DMS 273 (cell line): Measurements from ENCODE around the gene SIAH2.

Experiments used
- DNase-seq: peaks from one replicate; lab custom pipeline; 2025; ENCODE audit not compliant: unreplicated experiment; lab: John Stamatoyannopoulos, UW

Gene SIAH2

DNA sequence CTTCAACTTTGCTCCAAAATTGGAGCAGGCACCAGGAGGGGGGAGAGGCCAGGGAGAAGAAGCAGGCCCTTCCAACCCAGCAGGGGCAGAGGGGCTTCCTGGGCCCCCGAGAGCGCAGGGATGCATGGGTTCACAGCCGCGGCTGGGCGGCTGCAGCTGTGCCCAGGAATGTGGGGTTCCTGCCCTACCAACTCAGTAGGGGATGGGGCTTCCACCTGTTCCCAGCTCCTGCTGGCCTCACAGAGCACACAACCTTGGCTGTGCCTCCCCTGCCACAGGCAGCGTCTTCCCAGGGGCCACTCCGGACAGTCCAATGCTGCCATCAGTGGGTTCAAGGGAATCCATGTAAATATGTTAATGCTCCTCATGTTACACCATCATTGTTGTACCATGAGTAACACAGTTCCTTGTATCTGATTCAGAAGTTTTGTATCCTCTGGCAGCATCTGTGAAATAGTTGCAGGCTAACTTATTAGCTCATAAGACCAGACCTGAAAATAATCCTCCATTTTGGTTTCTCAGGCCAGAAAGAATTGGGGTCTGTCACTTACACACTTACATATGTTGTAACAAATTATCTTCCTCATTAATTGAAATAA lies 12.1 kb upstream of the SIAH2 start:
- DNase-seq, result no peak

DNA sequence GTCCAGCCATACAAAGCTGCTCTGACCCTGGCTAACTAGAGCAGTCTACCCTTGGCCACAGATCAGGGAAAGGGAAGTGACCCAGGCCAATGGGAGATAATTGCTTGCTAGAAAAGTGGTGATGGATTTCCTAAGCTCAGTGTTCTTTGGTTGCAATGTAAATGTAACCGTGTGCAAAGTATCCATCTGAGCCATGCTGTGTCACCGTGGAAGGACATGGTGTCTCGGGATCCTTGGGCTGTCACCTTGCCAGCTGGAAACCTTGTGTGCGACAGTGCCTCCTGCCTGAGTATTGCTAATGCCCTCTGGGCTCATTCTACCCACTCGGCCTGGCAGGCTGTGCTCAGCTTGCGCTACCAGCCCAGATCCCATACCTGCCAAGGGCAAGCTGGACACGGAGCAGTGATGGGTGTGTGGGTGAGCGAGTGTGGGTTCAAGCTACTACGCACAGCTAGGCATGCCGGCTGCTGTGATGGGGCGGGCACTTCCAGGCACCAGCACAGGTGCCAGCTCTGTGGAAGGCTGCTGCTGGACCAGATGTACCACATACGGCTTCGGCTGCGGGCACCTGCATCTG lies 10.7 kb upstream of the SIAH2 start:
- no peak for DNase-seq

DNA sequence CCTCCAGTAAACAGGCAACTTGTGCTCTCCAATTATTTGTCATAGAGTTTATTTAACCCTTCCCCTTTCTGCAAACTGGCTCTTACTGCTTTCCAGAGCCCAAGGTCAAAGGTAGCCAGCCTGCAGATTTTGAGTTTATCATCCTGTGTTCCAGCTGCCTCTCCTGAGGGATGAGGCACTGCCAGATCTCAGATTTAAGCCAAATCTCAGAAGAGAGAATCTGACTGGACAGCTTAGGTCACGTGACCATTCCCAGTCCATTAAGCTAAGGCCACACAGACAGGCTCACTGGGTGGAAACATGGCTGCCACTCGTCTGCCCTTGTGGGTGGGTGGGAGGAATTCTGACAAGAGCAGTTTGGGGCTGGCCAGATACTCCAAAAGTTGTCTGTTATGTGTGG lies 8.6 kb upstream of the SIAH2 start:
- peak; percentile 17 for DNase-seq

DNA sequence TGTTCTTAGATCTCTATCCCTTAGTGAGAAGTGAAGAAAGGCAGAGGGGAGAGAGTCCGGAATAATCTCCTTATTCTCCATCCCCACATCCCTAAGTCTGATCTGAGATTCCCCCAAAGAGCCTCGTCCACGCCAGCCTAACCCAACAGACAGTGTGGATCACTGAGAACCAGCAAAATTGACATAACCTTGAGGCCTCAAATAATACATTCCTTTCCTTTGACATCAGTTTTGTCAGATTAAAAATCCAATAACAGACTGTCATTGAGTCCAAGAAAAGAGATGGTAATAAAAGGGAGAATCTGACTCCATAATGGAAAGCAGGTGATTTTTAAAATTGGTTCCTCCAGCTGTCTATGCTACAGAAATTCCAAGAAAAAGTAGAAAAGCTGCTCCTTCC lies 7.7 kb upstream of the SIAH2 start:
- DNase-seq, result no peak

DNA sequence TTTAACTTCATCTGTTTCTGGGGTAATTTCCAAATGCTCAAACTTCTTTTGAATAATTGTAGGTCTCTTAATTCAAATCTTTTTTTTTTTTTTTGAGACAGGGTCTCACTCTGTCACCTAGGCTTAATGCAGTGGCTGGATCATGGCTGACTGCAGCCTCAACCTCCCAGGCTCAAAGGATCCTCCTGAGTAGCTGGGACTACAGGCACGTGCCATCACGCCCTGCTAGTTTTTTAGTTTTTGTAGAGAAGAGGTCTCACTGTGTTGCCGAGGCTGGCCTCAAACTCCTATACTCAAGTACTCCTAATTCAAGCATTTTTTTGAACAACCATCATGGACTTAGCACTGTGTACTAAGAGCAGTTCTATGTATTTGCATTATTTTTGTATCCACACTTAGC lies 3.8 kb upstream of the SIAH2 start:
- DNase-seq, result no peak

DNA sequence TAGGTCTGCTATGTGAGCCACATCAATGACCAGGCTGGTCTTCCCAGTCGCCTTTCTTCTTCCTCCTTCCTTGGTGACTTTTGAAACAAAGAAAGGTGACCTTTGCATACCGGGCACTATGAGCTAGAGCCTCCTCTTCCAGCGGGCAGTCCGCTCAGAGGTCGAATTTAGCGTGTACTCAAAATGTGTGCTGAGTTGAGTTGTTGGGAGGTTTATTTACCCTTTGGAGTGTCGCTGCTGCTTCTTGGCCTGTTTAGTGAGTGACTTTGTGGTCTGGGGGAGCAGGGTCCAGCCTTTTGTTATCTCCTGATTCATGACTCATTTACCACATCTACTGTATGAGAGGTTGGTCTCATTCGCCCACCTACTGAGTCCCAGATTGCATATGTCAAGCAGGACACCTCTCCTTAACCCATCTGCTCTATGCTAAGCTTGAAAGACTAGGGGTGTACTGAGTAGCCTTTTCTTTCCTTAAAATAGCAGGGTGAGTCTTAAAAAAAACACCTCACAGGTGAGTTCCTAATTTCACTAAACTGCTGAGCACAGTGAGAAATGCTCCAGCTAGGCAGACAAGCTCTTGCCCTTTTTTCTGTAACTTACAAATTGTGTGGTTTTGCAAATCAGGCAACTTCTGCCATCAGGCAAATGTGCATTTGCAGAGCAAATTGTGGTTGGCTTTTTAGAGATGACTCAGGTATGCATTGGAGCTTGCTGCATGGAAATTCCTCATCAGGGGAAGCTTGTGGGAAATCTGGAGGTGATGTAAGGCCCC lies 3.2 kb upstream of the SIAH2 start:
- DNase-seq, result no peak

DNA sequence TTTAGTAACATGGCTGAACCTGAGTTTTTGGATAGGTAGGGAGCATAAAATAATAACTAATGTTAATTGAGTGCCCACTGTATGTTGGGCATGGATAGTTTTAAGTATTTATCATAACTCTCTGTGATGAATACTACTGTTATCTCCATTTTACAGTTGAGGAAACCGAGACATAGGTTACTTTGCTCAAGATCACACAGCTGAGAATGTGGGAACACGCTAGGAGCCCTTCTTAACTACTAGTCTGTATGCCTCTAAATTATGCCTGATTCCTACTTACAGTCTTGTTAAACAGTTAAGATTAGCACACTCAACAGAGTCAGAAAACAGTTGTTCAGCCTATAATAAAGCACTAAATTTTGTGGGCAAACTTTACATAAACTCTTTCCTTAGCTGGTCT lies 2.0 kb upstream of the SIAH2 start:
- no peak for DNase-seq

DNA sequence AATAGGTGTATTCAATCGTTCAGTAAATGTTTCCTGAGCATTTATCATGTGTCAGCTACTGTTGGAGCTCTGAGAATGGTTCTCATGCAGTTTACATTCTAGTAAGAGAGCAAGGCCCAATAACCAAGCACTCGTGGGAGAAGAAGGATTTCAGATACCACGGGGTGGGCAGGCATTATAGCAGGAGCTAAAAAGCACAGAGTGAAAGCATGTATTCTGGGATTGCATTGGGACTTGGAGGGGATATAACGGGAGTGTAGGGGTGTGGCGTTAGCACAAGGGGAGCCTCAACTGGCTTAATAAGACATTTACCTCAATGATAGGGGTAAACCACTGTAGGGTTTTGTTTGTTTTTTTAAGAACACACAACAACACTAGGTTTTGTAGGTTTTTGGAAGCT lies 1.6 kb upstream of the SIAH2 start:
- peak; percentile 19 for DNase-seq

DNA sequence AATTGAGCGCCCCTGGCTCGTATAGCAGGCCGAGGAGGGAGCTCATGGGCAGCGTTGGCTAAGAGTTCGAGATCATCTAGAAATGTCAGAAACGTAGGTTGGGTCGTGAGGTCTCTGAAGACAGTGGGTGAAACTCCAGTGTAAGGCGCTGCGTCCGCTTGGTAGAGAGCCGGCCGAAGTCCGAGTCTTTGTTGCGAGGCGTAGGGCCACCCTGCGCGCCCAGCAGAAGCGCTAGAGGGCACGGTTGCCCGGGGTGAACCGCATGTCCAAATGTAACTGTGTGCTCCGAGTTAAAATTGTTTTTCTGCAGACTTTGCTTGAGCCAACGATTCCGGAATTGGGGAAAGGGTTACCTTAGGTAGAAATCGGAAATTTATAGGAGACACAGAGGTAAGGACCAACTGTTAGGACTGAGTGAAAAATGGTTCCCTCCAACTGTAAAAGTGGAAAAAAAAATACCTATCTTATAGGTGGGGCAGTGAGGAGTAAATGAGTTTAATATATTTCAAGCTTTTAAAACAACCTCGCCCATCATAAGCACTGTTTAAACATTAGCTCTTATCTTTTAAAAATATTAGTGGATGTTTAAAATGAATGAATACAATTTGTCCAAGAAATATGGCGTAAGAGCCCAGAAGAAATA lies 993 bp upstream of the SIAH2 start:
- DNase-seq, result peak; percentile 87

DNA sequence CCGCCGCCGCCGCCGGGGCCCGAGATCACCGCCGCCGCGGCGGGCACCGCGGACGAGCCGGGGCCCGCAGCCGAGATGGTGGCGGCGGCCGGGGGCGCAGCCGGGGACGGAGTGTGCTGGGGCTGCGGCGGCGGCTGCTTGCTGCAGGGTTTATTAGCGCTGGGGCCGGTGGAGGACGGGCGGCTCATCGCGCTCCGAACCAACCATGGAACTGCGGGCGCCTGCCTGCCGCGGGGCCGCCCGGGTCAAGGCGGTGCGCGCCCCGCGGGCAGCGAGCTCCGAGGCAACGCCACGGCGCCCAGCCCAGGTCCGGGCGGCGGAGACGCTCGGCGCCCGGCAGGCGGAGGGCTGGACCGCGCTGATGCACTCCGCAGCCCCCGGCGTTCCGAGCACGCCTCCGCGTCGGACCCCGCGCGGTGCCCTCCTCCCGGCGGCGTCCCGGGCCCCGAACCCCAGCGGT lies 277 bp downstream of the SIAH2 start:
- no peak for DNase-seq

DNA sequence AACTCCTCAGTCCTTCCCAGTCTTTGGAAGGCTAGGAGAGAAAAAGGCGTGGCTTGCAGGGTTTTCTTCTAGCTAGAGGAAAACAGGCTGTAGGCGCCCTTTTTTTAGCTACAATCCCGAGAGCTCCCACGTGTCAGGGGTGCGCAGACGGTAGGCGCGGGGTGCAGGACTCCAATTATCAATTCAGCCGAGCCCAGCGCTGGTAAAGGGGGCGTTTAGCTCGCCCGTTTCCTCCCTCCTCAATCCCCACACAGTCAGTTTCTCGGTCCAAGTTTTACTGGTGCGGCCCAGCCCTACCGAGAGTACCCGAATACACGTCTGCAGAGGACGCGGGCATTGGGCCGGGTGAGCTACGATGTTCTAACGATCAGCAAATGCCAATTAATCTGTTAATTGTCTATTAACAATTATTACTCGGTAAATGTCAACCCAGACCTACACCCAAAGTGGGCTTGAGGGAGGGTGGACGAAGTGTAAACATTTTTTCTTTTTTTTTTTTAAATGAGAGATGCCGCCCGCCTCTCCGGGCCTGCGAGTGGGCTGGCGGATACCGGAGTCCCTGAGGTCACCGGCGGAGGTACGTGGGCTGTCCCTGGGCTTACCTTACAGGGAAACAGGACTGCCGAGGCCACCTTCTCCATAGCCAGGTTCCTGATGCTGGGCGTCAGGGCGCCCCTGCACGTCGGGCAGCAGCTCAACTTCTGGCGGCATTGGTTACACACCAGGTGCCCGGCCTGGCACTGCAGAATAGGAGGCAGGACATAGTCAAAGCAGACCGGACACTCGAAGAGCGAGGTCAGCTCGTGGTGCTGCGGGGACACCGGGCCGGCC lies 923 bp downstream of the SIAH2 start:
- peak; percentile 91 for DNase-seq

DNA sequence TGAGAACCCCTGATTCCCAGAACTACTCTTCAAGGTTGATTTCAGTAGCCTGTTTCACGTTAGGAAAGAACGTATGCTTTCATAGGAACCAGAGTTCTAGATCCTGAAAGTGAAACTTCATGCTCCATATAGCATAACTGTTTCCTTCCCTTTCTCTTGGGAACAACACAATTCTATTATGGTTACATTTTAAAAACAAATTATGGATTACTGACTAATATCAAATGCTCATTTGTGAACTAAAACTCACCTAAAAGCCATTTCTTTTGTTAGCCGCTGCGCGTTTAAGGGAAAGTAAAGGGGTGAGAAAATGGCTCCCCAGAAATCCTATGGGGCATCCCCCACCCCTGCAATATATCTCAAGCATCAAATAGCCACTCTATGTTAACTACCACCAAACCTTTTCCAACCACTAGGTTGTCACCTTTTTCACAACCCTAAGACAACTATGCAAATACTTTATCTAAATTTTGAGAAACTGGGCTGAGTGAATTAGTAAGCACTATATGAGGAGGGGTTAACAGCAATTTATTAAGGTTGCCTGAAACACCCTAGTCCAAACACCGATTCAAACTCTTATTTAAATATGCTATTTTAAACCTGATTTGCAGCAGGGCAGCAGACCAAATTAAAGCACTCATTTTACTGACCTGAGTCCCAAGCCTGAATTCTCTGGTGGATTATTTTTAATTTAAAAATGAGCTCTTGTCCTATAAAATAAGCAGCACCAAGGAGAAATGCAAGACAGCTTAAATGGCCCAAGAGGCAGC lies 2.4 kb downstream of the SIAH2 start:
- peak; percentile 19 for DNase-seq

DNA sequence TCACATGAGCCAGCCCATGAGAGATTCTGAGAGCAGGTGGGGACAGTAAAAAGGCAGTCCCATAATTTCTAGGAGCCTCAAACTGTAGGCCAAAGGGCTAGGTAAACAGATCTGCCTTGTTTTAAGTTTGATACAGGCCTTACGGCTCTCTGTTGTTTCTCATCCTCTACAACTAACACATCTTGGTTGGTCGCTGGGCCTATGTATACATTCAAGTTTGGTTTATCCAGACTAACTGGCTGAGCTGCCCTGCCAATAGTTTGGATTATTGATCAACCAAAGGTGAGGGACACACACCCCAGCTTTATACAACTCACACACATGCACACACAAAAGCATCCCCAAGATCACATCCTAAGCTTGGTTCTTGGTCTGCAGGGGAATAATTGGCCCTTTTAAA lies 3.0 kb downstream of the SIAH2 start:
- DNase-seq, result no peak

DNA sequence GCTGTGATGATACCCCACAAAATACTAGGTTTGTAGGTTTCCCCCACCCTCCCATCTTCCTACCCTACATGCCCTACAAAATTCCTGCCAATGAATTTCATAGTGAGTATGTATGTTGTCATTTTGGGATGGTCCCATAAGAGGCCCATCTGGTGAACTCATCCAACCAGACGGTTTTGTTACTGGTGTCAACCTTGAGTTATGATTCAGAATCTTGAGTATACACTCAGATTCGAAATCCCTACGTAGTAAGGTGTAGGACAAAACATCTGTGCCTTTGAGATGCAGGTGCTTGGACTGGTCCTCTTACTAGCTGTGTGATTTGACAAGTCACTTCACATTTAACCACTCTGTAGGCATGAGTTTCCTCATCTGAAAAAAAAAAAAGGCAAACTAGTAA lies 3.6 kb downstream of the SIAH2 start:
- no peak for DNase-seq

DNA sequence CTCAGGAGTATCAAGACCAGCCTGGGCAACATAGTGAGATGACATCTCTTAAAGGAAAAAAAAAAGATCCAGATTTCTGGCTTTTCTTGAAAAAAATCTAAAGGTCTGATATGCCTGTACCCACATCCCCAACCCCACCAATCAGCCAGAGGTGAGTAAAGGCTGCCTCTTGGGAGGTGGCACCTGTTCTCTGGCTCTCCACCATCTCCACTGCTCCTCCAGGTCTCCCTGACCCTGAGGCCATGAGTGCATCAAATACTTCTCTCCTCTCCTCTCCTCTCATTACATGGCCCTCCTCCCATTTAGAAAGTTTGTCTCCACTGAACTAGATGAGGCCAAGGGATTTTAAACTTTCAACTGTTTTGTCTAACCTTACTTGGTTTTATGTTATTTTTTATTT lies 5.2 kb downstream of the SIAH2 start:
- DNase-seq, result no peak

DNA sequence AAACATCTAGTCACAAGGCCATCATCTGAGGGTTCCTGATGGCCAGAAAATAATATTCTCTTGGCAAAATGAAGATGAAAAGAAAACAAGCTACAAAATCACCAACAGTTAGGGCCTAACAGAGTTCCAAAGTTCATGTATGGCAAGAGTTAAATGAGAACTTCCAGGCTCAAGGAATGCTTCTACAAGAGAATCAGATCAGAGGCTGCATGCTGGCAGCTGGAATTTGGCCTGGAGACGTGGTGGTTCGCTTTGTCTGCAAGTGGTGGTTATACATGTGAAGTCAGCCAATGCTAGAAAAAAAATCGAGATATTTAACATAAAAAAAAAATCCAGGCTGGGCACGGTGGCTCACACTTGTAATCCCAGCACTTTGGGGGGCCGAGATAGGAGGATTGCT lies 5.6 kb downstream of the SIAH2 start:
- no peak for DNase-seq

DNA sequence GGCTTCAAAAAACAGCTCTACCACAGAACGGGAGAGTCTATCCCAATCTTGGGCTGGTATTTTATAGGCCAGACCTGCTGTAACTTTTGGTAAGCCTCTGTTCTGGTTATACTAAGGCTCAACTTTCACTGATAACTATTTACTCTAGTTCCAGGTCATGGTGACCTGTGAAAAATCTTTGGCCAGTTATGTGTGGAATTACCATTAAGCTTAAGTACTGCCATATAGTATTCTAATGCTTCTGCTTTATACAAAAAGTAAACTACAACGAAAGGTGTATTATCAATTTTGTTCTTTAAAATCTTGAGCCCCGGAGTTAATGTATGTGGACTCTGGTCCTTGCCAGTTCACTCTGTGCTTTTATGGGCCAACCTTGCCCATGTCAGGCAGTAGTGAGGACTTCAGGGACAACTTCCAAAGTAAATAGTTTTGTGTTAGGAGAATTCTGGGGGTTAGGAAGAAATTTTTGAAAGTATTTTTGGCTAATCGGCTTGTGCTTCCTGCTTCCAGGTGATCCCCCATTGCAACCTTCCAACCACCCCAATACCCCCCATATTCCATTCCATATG lies 6.4 kb downstream of the SIAH2 start:
- DNase-seq, result no peak

DNA sequence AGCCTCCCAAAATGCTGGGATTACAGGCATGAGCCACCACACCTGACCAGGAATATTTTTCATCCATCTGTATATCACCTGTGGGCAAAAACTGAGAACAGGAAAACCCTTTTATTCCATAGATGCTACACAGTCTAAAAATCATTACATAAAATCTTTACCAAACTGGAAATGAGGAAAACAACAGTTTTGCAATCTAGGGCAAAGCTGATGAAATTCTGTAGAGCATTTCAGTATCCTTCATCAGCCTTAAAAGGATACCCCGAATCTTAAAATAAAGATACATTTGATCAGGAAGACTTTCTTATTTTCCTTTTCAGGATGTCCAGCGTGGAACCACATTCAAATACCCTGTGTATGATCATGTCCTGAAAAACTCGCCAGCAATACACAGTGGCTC lies 7.1 kb downstream of the SIAH2 start:
- DNase-seq, result no peak

DNA sequence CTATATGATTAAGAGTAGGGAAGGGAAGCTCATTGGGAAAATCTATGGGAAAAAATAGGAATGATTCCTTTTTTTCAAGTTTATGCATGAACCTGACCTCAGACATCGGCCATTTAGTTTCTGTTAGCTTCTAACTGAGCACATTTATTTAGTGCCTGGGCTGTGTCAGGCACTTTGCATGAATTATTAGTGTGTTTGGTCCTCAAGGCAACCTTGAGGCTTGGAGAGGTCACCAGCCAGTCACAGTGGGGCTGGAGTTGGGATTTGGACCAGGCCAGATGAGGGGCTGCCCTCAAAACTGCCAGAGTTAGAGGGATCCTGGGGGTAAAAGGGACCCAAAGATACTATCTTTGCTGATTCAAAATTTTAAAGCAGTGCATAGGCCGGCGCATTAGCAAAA lies 8.1 kb downstream of the SIAH2 start:
- DNase-seq, result no peak

DNA sequence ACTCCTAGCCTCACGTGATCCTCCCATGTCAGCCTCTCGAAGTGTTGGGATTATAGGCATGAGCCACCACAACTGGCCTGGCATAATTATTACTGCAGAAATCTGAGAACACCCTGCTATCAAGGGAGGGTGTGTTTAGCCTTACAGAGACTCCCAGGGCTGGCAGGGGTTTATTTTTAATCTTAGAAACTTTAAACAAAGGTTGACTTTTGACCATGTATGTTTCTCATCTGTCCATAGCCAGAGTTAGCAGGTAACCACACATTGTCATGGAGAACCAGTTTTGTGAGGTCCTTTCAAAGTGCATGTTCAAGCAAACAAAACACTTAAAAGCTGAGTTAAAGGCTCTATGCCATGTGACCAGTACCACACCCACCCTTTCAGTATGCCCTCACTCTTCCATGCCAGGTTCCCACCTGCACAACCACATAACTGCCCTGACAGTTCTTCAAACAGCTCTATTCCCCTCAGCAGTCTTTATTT lies 11.1 kb downstream of the SIAH2 start:
- DNase-seq, result peak; percentile 35
